Measurements from ENCODE around the gene FBLN5. TPM values are rescaled to one million over a fixed set of nuclear protein-coding genes. Genes with fewer than 3 reads are reported as not detected.

Gene FBLN5
- total and polyA plus RNA-seq, 2 experiments from 2014 or later: 0.74 to 1.9 TPM

DNA sequence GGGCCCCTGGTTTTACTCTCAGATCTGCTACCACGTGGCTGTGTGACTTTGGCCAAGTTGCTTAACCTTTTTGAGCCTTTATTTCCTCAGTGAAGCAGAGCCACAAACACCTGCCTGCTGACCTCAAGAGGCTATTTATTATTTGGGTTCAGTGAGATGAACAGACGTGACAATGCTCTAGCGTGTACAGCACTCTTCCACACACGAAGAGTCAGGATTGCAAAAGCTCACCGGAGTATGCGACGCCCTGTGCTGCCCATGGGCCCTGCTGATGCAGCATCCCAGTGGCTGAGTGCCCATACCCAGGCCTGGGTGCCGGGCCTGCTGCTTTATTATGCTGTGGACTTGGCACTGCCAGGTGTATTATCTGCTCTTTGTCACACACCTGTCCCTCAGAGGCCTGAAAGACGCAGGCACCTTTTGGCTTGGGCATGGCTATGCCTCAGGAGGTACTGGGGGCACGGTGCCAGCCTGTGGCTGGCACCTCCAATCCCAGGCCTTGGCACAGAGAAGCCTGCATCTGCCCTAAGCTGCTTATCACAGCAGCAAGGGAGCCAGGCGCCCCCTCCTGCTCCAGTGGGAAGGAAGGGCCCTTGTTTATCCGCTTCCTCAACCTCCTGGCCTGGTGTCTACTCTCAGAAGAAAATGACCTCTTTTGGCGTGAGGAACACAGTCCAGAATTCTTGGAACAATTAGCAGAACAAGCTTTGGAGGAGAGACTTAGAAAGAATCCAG lies 57.9 kb downstream of the FBLN5 start:
- H3K4me3 ChIP-seq: no peak overlapping the region
- no peaks in the 10 kb centered on the region for H3K36me3 ChIP-seq
- TF ChIP-seq CTCF (IDR thresholded peaks at IDR 0.05; ENCODE audit: low read depth, low read length): no peak
- no peak for DNase-seq (ENCODE audit: low read depth in 1 of 2, low spot score in 1 of 2)
- H3K4me1 ChIP-seq (ENCODE audit: low read depth): no peaks in the 10 kb centered on the region
- H3K27me3 ChIP-seq: no peaks in the 10 kb centered on the region
- no peaks in the 10 kb centered on the region for H3K9me3 ChIP-seq (ENCODE audit: low read depth)
- H3K27ac ChIP-seq: no peak overlapping the region

DNA sequence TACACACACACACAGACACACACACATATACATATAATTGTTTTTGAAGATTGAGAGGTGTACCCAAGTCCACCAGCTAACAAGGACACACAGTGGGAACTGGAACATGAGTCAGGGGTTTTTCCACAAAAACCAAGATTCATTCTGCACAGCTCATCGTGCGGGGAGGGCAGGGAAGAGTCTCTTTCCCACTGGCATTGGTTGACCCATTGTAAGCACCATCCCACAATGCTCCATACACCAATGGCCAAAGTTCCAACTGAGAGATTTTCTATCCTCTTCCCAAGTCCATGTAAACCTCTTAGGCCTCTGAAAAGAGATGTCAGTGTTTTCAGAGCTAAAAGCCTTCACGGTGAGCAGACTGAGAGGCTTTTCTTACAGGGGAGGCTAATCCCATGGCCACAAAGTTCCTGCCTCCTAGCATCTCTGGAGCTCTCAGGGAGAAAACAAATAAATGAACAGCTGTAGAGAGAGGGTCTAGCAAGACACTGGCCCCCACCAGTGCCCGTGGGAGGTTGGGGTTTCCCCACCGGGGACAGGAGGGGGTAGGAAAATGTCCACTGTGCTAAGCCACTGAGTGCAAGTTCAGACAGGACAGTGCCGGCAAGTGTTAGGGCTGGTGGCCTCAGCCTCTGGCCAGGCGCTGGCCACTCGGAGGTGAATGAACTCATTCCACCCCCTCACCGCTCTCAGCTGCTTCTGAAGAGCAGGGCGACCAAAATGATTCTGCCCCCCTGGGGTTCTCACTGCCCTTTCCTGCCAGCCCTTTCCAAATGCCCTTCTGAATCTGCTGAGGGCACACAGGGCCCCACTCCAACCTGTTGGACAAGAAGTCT lies 58.6 kb downstream of the FBLN5 start:
- no peak for DNase-seq (ENCODE audit: low read depth in 1 of 2, low spot score in 1 of 2)
- H3K27me3 ChIP-seq: no peaks in the 10 kb centered on the region
- H3K27ac ChIP-seq: no peak overlapping the region
- no peaks in the 10 kb centered on the region for H3K9me3 ChIP-seq (ENCODE audit: low read depth)
- TF ChIP-seq CTCF (IDR thresholded peaks at IDR 0.05; ENCODE audit: low read depth, low read length): no peak
- no peaks in the 10 kb centered on the region for H3K4me1 ChIP-seq (ENCODE audit: low read depth)
- H3K36me3 ChIP-seq: no peaks in the 10 kb centered on the region
- no peak overlapping the region for H3K4me3 ChIP-seq

GRCh38 chr14:91886961-91887360 lies 60.5 kb downstream of the FBLN5 start:
- Histone ChIP-seq H3K27me3 (no peaks in the 10 kb centered on the region), H3K27ac (no peak overlapping the region), H3K36me3 (no peaks in the 10 kb centered on the region), H3K9me3 (ENCODE audit: low read depth) (no peaks in the 10 kb centered on the region), H3K4me1 (ENCODE audit: low read depth) (no peaks in the 10 kb centered on the region), H3K4me3 (no peak overlapping the region)
- TF ChIP-seq CTCF (IDR thresholded peaks at IDR 0.05; ENCODE audit: low read depth, low read length): no peak
- no peak for DNase-seq (ENCODE audit: low read depth in 1 of 2, low spot score in 1 of 2)

GRCh38 chr14:91885839-91886238 lies 61.7 kb downstream of the FBLN5 start:
- Histone ChIP-seq H3K27ac (no peak overlapping the region), H3K27me3 (no peaks in the 10 kb centered on the region), H3K36me3 (no peaks in the 10 kb centered on the region), H3K4me3 (no peak overlapping the region), H3K9me3 (ENCODE audit: low read depth) (no peaks in the 10 kb centered on the region), H3K4me1 (ENCODE audit: low read depth) (no peaks in the 10 kb centered on the region)
- DNase-seq (ENCODE audit: low read depth in 1 of 2, low spot score in 1 of 2): no peak
- TF ChIP-seq CTCF (IDR thresholded peaks at IDR 0.05; ENCODE audit: low read depth, low read length): no peak

DNA sequence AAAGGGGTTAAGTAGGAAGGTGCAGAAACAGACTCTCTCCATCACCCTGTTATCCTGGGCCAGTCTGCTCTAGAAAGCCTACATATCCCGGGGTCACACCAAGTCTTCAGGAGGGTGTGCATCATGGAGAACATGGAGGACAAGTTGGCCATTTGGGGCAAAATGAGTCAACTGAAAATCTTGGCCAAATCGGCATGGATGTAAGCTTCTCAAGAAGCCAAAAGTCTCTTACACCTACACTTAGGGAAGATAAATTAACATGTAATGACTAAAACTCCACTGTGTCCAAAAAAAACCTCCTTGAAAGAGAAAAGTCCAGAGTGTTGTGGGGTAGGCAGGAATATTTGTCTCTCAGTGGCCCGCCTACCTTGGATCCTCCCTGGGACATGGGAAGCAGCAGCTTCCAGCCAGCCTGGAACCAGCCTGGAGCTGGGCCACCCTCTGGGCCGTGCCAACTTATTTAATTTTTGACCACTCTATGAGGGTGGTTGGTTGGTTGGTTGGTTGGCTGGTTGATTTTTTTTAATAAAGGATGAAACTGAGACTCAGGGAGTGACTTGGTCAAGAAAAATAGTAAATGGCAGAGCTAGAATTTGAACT lies 62.3 kb downstream of the FBLN5 start:
- Histone ChIP-seq H3K36me3 (no peaks in the 10 kb centered on the region), H3K9me3 (ENCODE audit: low read depth) (no peaks in the 10 kb centered on the region), H3K27me3 (no peaks in the 10 kb centered on the region), H3K4me3 (no peak overlapping the region), H3K4me1 (ENCODE audit: low read depth) (no peaks in the 10 kb centered on the region), H3K27ac (no peak overlapping the region)
- no peak for TF ChIP-seq CTCF (IDR thresholded peaks at IDR 0.05; ENCODE audit: low read depth, low read length)
- DNase-seq (ENCODE audit: low read depth in 1 of 2, low spot score in 1 of 2): no peak

All from cardiac muscle cell (in vitro differentiated cells and primary cell).